GM12865 (cell line): ENCODE results near the gene ARSD.
"Not testable (repeated sequence)": the region's sequence is repeated elsewhere in the genome, so short reads cannot be mapped to it uniquely, and the experiment has no call there.

ENCODE experiments used
- DNase-seq: peaks from one replicate; pipeline ENCODE4 v3.0.0; 2010; ENCODE audit warnings: low read depth
- H3K4me3 ChIP-seq: 2 replicates; pipeline ENCODE4 v1.5.1; 2011; ENCODE audit warnings: mild to moderate bottlenecking, low read depth, low read length, control low read depth
- CTCF ChIP-seq: IDR thresholded peaks from 2 replicates; pipeline ENCODE4 v1.5.1; 2011; ENCODE audit warnings: low read length, control low read depth, low read depth, inconsistent platforms; ENCODE audit not compliant: insufficient read depth; ENCODE audit errors: missing control alignments

The ARSD gene, protein sequence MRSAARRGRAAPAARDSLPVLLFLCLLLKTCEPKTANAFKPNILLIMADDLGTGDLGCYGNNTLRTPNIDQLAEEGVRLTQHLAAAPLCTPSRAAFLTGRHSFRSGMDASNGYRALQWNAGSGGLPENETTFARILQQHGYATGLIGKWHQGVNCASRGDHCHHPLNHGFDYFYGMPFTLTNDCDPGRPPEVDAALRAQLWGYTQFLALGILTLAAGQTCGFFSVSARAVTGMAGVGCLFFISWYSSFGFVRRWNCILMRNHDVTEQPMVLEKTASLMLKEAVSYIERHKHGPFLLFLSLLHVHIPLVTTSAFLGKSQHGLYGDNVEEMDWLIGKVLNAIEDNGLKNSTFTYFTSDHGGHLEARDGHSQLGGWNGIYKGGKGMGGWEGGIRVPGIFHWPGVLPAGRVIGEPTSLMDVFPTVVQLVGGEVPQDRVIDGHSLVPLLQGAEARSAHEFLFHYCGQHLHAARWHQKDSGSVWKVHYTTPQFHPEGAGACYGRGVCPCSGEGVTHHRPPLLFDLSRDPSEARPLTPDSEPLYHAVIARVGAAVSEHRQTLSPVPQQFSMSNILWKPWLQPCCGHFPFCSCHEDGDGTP

DNA sequence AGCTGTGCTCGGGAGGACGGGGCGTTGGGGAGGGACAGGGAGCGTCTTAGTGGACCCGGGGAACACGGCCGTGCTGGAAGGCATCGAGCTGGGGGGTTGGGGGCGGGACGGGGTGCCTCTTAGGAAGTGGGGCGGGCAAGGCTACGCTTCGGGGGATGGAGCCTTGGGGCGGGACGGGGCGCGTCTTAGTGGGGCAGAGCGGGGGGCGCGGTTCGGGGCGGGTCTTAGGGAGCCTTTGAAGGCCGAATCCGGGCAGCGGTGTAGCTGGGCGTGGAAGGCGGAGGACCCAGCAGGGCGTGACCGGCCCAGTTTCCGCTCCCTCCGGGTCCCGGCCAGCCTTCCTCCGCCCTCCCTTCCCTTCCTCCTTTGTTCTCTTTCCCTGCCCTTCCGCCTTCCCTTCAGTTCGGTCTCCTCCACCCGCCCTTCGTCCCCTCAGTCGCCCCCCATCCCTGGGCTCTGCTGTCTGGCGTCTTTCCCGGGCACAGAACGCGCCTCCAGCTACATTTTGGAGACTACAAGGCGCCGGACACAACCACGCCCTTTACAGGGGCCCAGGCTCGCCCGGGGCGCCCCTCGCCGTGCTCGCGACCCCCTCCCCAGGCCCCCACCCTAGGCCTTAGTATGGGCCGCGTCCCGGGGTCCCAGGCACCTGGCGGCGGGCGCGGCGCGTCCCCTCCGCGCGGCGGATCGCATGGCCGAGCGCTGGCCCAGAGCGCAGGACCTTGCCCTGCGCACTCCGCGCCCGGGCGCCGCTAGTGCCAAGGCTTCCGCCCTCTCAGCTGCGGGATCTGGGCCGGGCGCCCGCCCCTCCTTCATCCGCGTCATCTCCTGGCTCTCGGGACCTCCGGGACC, at the start of gene ARSD:
ARSD (minus strand) TSS at position 757 of the 852 bp plus-strand sequence; CDS start at position 693, 64 bp downstream.
- DNase-seq = peak; percentile 87
- peak within 1 kb of the TSS; percentile 66 for H3K4me3 ChIP-seq
- no peak for TF ChIP-seq CTCF

- DNase-seq, H3K4me3 ChIP-seq: not testable (repeated sequence)
These were observed 49.5 kb upstream of the ARSD start for GRCh38 chrX:2978639-2979038.

DNA sequence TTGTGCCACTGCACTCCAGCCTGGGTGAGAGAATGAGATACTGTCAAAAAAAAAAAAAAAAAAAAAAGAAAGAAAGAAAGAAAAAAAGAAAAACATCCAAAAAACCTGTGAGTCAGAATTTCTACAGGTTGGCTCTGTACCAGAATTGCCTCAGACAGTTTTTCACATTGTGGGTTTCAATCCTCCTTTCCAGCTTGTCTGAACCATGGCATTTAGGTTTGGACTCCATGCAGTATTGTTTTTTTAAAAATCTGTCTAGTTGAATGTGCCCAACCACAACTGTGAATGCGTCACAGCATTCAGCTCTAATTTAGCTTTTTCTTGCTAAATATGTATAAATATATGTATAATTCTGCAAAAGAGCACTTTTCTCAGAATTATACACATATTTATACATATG, 45.8 kb upstream of the ARSD start:
- no peak for TF ChIP-seq CTCF
- DNase-seq = no peak
- H3K4me3 ChIP-seq = no peak overlapping the region

- H3K4me3 ChIP-seq = no peak overlapping the region
- DNase-seq = no peak
- TF ChIP-seq CTCF = no peak
These were observed 43.3 kb upstream of the ARSD start for GRCh38 chrX:2972391-2972790.

- TF ChIP-seq CTCF = no peak
- DNase-seq = no peak
- H3K4me3 ChIP-seq = no peak overlapping the region
These were observed 39.9 kb upstream of the ARSD start for GRCh38 chrX:2969021-2969420.

DNA sequence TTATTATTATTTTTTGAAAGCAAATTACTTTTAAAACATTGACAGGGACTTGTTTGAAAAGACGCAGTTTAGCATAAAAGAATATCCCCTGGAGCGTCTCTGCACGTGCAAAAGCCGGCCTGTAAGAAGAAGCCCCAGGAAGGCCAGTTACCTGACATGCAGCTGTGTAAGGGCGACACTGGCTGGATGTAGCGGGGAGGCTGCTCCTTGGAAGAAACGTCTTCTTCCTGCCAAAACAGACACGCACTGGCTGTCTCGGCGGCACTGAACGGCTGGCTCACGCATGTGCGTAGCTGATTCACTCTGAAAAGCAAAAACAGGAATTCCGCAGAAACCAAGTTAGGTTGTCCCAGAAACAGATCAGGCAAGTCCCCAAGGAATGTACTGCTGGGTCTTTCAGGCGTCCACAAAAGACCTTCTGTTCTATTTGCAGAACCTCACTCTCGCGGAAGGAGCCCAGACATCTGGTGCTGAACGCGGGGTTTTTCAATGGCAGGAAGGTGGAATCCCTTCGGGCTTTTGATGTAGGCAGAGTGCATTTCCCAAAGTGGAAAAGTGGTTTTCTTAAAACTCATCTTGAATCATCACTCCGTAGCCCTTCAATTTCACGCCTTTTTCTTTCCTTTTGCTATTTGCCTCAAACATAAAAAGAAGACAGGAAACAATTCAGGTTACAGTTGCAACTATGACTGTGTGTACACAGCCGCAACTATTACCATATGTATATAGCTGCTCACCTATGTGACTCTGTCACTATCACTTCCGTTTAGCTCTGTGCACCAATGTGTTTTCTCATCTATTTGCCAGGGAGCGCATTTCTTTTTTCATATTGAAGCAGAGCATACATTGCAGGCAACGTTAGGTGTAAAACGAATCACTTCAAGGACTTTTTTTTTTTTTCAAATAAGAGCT, 39.1 kb upstream of the ARSD start:
- DNase-seq = no peak
- no peak overlapping the region for H3K4me3 ChIP-seq

More for the DNA sequence above, 39.1 kb upstream of the ARSD start:
- TF ChIP-seq CTCF = no peak
